ENCODE measurements around the gene ADI1.

Gene ADI1

DNA sequence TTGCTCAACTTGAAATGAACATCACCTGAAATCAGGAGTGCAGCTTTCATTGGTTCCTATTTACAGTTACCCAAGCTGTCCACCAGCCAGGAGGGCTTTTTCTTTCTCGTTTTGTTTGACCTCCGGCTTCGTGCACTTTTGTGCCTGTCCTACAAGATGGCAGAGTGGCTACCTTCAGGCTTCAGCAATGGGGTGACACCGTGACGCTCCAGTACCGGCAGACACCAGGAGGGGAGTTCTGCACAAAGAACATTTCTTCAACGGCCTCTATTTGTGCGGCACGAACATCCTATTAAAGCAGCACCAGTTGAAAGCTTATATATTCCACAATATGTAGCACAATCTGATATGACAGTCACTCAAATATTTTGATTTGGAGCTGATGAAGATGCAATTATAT is 20.5 kb upstream of the ADI1 start:
- ChIA-PET POLR2A (interaction anchor here (1.5 kb wide), 1 partner anchor 18 kb away, joined by 3 read pairs; the partner anchor contains the start of gene RNASEH1), CTCF (no interaction called here)
- no peak for DNase-seq (ENCODE audit: extremely low spot score)
- TF ChIP-seq, protein P1, sequence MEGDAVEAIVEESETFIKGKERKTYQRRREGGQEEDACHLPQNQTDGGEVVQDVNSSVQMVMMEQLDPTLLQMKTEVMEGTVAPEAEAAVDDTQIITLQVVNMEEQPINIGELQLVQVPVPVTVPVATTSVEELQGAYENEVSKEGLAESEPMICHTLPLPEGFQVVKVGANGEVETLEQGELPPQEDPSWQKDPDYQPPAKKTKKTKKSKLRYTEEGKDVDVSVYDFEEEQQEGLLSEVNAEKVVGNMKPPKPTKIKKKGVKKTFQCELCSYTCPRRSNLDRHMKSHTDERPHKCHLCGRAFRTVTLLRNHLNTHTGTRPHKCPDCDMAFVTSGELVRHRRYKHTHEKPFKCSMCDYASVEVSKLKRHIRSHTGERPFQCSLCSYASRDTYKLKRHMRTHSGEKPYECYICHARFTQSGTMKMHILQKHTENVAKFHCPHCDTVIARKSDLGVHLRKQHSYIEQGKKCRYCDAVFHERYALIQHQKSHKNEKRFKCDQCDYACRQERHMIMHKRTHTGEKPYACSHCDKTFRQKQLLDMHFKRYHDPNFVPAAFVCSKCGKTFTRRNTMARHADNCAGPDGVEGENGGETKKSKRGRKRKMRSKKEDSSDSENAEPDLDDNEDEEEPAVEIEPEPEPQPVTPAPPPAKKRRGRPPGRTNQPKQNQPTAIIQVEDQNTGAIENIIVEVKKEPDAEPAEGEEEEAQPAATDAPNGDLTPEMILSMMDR (IDR thresholded peaks at IDR 0.05; ENCODE audit: control extremely low read depth, extremely low read depth, low read depth, missing control alignments): no peak

DNA sequence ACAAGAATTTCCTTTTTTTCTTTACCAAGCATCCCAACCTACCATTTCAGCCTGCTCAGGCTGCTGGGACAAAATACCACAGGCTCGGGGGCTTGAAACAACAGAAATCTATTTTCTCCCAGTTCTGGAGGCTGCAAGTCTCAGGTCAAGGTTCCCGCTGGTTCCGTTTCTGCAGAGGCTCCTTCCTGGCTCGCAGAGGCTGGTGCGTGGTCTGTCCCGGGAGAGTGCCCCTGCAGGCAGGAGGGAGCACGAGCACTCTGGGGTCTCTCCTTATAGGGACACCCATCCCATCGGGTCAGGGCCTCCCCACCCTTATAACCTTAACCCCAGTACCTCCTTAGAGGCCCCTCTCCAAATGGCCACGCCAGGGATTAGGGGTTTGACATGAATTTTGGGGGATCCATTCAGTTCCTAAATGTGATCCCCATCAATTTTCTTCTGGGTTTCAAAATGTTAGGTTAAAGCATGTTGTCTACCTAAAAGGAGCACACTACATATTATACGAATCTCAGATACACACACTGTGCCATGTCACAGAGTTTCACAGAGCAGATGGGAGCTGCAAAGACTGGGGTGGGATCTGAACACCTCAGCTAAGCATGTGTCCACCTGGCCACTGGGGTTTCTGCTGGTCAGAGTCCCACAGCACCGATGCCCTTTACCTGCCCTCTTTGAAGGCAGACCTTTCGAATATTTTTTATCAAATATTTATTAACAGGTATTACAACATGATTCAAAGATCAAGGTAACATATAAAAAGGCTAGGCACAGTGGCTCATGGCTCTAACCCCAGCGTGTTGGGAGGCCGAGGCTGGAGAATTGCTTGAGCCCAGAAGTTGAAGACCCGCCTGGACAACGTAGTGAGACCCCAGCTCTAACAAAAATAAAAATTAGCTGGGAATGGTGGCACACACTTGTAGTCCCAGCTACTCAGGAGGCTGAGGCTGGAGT is 17.6 kb upstream of the ADI1 start:
- TF ChIP-seq, protein P1 (IDR thresholded peaks at IDR 0.05; ENCODE audit: control extremely low read depth, extremely low read depth, low read depth, missing control alignments): no peak
- CTCF ChIA-PET: interaction anchor here (1.1 kb wide), 1 partner anchor 97 kb away, joined by 4 read pairs; no protein-coding TSS in a partner anchor
- DNase-seq (ENCODE audit: extremely low spot score): peak; percentile 40
- POLR2A ChIA-PET: no interaction called here

DNA sequence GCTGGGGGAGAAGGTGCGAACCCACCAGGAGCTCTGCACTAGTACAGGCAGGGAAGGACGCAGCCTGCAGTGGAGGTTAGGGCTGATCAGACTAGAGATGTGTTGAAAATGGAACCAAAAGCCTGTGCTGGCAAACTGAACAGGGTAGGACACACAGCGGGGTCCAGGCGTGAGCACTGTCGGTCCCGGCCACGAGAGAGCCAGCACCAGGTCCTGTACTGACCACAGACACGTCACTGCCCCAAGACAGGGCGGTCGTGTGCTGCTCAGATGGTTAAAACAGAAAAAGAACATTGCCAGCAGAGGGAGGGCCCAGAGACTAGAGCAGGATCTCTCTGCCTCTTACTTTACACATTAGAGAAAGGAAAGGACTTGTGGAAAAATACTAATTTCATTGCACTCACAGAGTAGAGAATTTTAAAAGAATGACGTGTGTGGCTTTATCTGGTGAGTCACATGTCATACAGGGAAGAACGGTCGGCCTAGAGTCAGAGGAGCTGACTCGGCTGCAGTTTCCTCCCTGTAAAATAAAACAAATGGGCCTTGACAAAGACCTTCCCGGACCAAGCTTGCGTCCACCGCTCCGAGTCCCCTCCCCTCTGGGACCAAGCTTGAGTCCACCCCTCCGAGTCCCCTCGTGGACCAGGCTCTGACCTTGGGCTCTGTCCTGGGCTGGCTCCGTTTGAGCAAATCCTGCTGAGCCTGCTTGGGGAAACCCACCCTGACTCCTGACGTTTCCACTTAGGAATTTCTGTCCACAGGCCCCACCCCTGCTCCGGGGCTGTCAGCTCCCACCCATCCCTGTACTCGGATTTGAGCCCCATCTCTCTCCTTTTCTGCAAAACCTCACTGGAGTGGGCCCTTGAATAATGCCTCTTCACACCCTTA is 16.7 kb upstream of the ADI1 start:
- DNase-seq (ENCODE audit: extremely low spot score): no peak
- CTCF ChIA-PET: interaction anchor here (1.1 to 1.7 kb wide), 2 partner anchors 12 to 98 kb away, joined by 4 to 6 read pairs; no protein-coding TSS in a partner anchor
- POLR2A ChIA-PET: no interaction called here
- TF ChIP-seq, protein P1 (IDR thresholded peaks at IDR 0.05; ENCODE audit: control extremely low read depth, extremely low read depth, low read depth, missing control alignments): no peak

DNA sequence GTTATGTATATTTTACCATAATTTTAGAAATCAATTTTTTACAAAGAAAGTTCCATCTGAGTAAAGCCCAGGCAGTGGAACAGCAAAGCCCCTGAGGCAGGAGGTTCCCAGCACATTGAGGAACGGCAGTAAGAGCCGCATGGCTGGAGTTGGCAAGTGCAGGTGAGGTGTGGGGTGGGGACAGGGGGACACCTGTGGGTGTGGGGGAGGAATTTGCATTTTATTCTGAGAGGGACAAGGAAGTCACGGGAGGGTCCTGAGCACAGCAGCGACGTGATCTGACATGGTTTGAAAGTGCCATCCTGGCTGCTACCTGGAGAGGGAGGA is 16.1 kb upstream of the ADI1 start:
- TF ChIP-seq, protein P1 (IDR thresholded peaks at IDR 0.05; ENCODE audit: control extremely low read depth, extremely low read depth, low read depth, missing control alignments): no peak

DNA sequence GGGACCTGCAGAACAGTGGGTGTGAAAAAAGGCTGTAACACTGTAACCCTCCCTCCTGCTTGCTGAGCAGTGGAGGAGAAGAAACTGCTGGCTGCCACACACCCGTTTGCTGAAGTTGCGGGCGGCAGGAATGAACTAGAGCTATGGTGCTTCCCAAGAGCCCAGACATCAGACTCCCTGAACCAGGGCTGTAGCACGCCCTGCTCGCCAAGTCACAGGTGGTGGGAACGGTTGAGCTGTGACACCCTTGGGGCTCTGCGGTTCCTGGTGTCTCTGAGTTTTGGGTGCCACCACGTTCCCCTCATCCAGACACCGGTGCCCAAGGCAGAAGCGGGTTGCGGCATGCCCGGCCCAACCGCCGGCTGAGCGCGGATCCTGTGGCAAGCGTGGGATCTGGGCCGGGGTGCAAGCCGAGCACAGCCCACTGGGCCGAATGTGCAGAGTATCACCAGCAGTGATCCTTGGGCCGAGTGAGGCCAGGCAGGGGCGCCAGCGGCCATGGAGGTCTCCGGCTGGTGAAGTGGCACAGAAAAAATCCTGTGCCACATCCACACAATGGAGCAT is 15.0 kb upstream of the ADI1 start:
- TF ChIP-seq, protein P1 (IDR thresholded peaks at IDR 0.05; ENCODE audit: control extremely low read depth, extremely low read depth, low read depth, missing control alignments): no peak
- DNase-seq (ENCODE audit: extremely low spot score): no peak
- CTCF ChIA-PET: interaction anchor here (1.4 to 1.7 kb wide), 2 partner anchors 10 to 53 kb away, joined by 3 to 6 read pairs; no protein-coding TSS in a partner anchor
- POLR2A ChIA-PET: no interaction called here

More for the DNA sequence above, 16.1 kb upstream of the ADI1 start:
- CTCF ChIA-PET: interaction anchor here (1.1 to 1.7 kb wide), 2 partner anchors 11 to 98 kb away, joined by 4 to 6 read pairs; no protein-coding TSS in a partner anchor
- no peak for DNase-seq (ENCODE audit: extremely low spot score)
- POLR2A ChIA-PET: no interaction called here

DNA sequence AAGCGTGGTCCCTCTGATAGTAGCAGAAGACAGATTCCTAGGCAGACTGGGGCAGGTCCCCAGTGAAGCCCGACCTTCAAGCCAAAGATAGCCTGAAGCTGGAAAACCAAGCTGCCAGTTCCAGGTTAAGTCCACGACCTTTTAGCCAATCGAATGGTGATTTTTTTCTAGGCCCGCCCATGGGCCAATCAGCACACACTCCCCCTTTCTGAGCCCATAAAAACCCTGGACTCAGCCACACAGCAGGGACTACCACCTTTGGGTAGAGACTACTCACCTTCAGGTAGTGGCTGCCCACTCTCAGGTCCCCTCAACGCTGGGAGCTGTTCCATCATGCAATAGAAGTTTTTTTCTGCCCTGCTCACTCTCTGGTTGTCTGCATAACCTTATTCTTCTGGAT is 14.5 kb upstream of the ADI1 start:
- TF ChIP-seq, protein P1 (IDR thresholded peaks at IDR 0.05; ENCODE audit: control extremely low read depth, extremely low read depth, low read depth, missing control alignments): no peak
- ChIA-PET POLR2A (no interaction called here), CTCF (interaction anchor here (1.4 kb wide), 1 partner anchor 52 kb away, joined by 3 read pairs; no protein-coding TSS in a partner anchor)
- DNase-seq (ENCODE audit: extremely low spot score): no peak
